GM21526 (cell line): ENCODE results near the gene MTHFD1.

ENCODE experiments used
- ATAC-seq: cut with Tn5 transposase; IDR thresholded peaks from one replicate; pipeline ENCODE4 v1.9.1; 2021; ENCODE audit warnings: moderate library complexity; ENCODE audit not compliant: unreplicated experiment, low FRiP score

Gene MTHFD1

GRCh38 chr14:64405295-64405694, 17.1 kb downstream of the MTHFD1 start:
- no peak for ATAC-seq

- ATAC-seq: no peak
Measured at GRCh38 chr14:64407329-64407728, 19.2 kb downstream of the MTHFD1 start.

- no peak for ATAC-seq
Measured at GRCh38 chr14:64409126-64409920, 21.2 kb downstream of the MTHFD1 start.

- ATAC-seq: no peak
Measured at GRCh38 chr14:64410084-64410774, 22.1 kb downstream of the MTHFD1 start.

- ATAC-seq: no peak
Measured at GRCh38 chr14:64411001-64411400, 22.8 kb downstream of the MTHFD1 start.

GRCh38 chr14:64412237-64412636, 24.1 kb downstream of the MTHFD1 start:
- ATAC-seq: no peak

- no peak for ATAC-seq
Measured at GRCh38 chr14:64416348-64416932, 28.3 kb downstream of the MTHFD1 start.

- ATAC-seq: no peak
Measured at GRCh38 chr14:64417055-64417770, 29.1 kb downstream of the MTHFD1 start.

GRCh38 chr14:64417771-64418125, 29.6 kb downstream of the MTHFD1 start:
- ATAC-seq: no peak

GRCh38 chr14:64419003-64419402, 30.9 kb downstream of the MTHFD1 start:
- ATAC-seq: no peak

- no peak for ATAC-seq
Measured at GRCh38 chr14:64421166-64421565, 33.0 kb downstream of the MTHFD1 start.

- ATAC-seq: no peak
Measured at GRCh38 chr14:64422005-64422404, 33.9 kb downstream of the MTHFD1 start.

- no peak for ATAC-seq
Measured at GRCh38 chr14:64422756-64423155, 34.6 kb downstream of the MTHFD1 start.

GRCh38 chr14:64423987-64424386, 35.8 kb downstream of the MTHFD1 start:
- no peak for ATAC-seq

GRCh38 chr14:64434528-64434927, 46.4 kb downstream of the MTHFD1 start:
- no peak for ATAC-seq

- ATAC-seq: no peak
Measured at GRCh38 chr14:64438181-64438841, 50.2 kb downstream of the MTHFD1 start.

- no peak for ATAC-seq
Measured at GRCh38 chr14:64439141-64439540, 51.0 kb downstream of the MTHFD1 start.

- ATAC-seq: no peak
Measured at GRCh38 chr14:64440494-64440893, 52.3 kb downstream of the MTHFD1 start.

- no peak for ATAC-seq
Measured at GRCh38 chr14:64442300-64442988, 54.3 kb downstream of the MTHFD1 start.

GRCh38 chr14:64444140-64444539, 56.0 kb downstream of the MTHFD1 start:
- ATAC-seq: no peak
